ENCODE data around the gene ADD1.

Gene ADD1

GRCh38 chr4:2861631-2862436 is 18.2 kb downstream of the ADD1 start:
- no peak overlapping the region for H3K27ac ChIP-seq
- no peak for TF ChIP-seq ZFX (IDR thresholded peaks at IDR 0.05; ENCODE audit: borderline replicate concordance)
- TF ChIP-seq CTCF (IDR thresholded peaks at IDR 0.05) = no peak

- TF ChIP-seq ZFX (IDR thresholded peaks at IDR 0.05; ENCODE audit: borderline replicate concordance) = no peak
- no peak for TF ChIP-seq CTCF (IDR thresholded peaks at IDR 0.05)
- H3K27ac ChIP-seq = no peak overlapping the region
Measured at GRCh38 chr4:2862528-2862927, 18.9 kb downstream of the ADD1 start.

GRCh38 chr4:2863649-2864048 is 20.0 kb downstream of the ADD1 start:
- no peak overlapping the region for H3K27ac ChIP-seq
- TF ChIP-seq CTCF (IDR thresholded peaks at IDR 0.05) (no peak), ZFX (IDR thresholded peaks at IDR 0.05; ENCODE audit: borderline replicate concordance) (no peak)

- H3K27ac ChIP-seq = no peak overlapping the region
- TF ChIP-seq CTCF (IDR thresholded peaks at IDR 0.05) = no peak
- no peak for TF ChIP-seq ZFX (IDR thresholded peaks at IDR 0.05; ENCODE audit: borderline replicate concordance)
Measured at GRCh38 chr4:2865196-2865780, 21.6 kb downstream of the ADD1 start.

GRCh38 chr4:2866160-2866861 is 22.7 kb downstream of the ADD1 start:
- TF ChIP-seq ZFX (IDR thresholded peaks at IDR 0.05; ENCODE audit: borderline replicate concordance) = no peak

GRCh38 chr4:2866891-2867290 is 23.2 kb downstream of the ADD1 start:
- TF ChIP-seq ZFX (IDR thresholded peaks at IDR 0.05; ENCODE audit: borderline replicate concordance) (no peak), CTCF (IDR thresholded peaks at IDR 0.05) (no peak)
- H3K27ac ChIP-seq = no peak overlapping the region

More at GRCh38 chr4:2866160-2866861, 22.7 kb downstream of the ADD1 start:
- H3K27ac ChIP-seq = no peak overlapping the region

- no peak overlapping the region for H3K27ac ChIP-seq
Measured at GRCh38 chr4:2867758-2868491, 24.3 kb downstream of the ADD1 start.

More at GRCh38 chr4:2867758-2868491, 24.3 kb downstream of the ADD1 start:
- no peak for TF ChIP-seq CTCF (IDR thresholded peaks at IDR 0.05)
- no peak for TF ChIP-seq ZFX (IDR thresholded peaks at IDR 0.05; ENCODE audit: borderline replicate concordance)
